NCI-H82 (cell line): ENCODE results near the gene MSL3B.

Experiments
- DNase-seq: peaks from one replicate; lab custom pipeline; 2025; lab: John Stamatoyannopoulos, UW

MSL3B gene

DNA sequence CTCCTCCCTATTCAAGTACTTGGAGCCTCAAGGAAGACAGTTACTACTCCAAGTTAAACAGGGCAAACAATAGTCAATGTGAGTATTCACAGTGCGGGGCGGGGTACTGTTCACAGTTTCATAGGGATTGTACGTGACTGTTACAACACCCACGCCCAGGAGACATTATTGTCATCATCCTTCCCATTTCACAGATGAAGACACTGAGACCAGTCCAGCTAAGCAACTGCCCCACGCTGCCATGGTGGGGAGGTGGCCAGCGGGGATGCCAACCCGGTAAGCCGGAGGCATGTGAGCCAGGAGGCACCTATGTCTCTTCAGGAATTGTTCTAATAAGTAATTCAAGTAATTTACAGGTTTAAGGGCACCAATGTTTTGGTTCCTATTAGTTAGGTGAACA is 14.8 kb downstream of the MSL3B start:
- no peak for DNase-seq

- DNase-seq = no peak
These were observed 16.1 kb downstream of the MSL3B start for GRCh38 chr2:233852056-233852455.

GRCh38 chr2:233851169-233851568 is 17.0 kb downstream of the MSL3B start:
- DNase-seq = no peak

GRCh38 chr2:233850745-233851144 is 17.4 kb downstream of the MSL3B start:
- DNase-seq = no peak

- no peak for DNase-seq
These were observed 18.4 kb downstream of the MSL3B start for GRCh38 chr2:233849607-233850271.

DNA sequence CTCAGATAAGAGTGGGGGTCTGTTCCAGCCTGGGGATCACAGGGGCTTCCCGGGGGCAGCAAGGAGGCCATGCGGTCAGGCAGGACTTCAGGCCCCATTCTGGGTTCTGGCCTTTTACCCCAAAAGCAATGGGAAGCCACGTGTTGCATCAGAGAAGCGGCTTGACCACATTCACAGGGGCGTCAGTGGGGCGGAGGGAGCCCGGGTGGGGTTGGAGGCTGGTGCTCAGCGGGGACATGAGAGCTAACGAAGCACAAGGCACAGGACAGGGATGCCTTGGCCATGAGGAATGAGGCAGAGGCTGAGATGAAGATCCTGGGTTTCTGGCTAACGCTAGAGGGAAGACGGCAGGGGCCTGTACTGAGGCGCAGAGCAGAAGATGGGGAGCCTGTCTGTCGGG is 19.9 kb downstream of the MSL3B start:
- no peak for DNase-seq

DNA sequence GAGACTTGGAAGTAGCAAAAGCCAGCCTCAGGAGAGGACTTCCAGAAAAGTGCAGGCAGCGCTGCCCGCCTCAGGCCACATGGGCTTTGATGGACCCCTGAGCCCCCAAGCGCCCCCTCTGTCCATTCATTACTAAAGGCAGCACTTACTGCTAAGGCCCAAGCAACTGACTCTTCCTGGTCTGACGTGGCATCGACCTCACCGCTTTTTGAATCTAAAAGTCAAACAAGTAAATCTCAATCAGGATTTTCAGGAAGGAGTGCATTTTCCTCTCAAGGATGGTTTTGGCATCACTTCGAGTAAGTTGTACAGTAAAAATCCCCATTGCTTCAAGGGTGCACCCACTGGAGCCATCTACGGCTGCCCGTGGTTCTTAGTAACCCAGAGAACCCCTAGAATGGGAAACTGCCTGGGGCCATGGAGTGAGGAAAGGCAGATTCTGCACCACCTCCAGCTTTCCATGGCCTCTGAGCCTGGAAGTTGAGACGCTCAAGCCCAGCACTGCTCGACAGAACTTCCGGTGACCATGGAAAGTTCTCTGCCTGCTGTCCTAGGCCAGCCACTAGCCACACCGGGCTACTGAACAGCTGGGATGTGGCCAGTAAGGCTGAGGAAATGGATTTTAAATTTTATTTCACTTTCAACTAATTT is 20.8 kb downstream of the MSL3B start:
- DNase-seq = no peak

GRCh38 chr2:233846387-233847247 is 21.6 kb downstream of the MSL3B start:
- DNase-seq = no peak

- no peak for DNase-seq
These were observed 22.7 kb downstream of the MSL3B start for GRCh38 chr2:233845301-233846060.

DNA sequence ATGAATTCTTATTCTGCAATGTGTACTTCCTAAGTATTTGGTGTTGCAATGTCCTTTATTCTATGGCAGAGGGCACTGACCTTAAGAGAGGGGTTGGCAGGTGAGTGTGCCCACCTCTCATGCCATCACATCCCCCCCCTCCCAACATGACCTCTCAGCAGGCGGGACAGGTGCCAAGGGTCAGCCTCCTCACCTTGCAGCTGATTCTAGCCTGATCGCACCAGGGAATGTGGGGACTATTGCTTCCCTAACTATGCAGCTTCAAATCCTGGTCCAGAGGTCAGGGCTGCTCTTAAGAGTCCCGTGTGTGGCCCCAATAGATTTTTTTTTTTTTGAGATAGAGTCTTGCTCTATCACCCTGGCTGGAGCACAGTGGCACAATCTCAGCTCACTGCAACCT is 23.4 kb downstream of the MSL3B start:
- no peak for DNase-seq

DNA sequence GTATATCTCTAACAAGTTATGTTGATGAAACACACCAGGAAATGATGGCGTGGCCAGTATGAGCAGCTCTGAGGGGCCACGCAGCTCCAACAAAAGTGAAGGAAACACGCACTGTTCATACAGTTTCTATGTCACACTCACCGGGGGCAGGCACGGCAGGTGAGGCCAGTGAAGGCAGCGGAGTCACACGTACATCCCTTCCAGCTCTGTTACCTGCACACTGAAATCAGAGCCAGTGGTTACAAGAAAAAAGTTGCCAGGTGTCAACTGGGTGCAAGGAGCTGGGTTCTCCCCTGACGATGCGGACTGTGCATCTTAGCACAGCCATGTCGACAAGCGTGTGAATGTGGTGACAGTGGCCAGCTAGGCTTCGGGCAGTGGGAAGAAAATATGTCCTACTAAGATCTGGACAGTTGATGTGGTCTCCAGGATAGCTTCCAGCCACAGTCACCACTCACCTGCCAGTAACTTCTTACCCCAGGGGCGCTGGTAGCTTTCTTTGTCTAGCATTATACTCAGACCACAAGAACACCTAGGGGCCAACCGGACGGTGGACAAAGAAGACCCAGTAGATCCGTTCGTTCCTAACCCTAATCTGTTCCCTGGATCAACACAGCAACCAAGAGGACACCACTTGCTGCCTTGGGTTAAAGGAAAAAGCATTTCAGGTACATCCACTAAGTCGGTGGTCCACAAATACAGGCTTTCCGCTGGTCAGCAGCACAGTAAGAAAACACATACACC is 23.9 kb downstream of the MSL3B start:
- no peak for DNase-seq

DNA sequence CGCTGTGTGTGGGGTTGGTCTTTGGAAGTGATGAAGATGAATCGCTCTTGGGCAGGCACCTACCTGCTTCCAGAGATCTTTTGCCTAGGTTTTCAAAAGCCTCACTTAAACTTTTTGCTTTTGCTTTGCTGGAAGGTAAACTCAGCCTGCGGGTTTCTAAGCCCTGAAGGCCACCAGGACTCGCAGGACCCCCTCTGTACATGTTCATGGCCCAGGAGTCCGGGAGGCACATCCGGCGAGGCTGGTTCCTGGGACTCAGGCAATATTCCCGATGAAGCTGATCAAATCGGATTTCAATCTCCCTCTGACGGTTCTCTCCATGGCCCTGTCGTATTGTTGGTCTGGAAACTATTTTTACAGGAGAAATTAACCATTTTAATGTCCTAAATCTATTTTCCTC is 27.0 kb downstream of the MSL3B start:
- no peak for DNase-seq

GRCh38 chr2:233840520-233840919 is 27.7 kb downstream of the MSL3B start:
- no peak for DNase-seq

DNA sequence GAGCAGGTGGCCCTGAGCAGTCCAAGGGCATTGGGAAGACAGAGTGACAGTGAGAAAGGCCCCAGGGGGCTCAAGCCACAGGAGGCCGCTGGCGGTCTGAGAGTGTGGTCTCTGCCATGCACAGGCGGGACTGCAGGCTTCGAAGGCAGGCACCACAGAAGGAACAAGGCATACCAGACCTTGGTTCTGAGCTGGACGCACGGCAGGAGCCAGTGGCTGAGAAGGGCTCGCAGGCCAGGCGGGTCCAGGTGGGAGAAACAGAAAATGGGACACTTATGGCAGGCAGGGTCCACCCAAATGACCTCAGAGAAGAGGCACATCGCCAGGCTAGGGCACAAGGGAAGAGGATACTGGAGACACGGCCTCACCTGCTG is 28.8 kb downstream of the MSL3B start:
- DNase-seq = no peak

GRCh38 chr2:233838726-233839446 is 29.3 kb downstream of the MSL3B start:
- no peak for DNase-seq

GRCh38 chr2:233838251-233838650 is 29.9 kb downstream of the MSL3B start:
- no peak for DNase-seq

DNA sequence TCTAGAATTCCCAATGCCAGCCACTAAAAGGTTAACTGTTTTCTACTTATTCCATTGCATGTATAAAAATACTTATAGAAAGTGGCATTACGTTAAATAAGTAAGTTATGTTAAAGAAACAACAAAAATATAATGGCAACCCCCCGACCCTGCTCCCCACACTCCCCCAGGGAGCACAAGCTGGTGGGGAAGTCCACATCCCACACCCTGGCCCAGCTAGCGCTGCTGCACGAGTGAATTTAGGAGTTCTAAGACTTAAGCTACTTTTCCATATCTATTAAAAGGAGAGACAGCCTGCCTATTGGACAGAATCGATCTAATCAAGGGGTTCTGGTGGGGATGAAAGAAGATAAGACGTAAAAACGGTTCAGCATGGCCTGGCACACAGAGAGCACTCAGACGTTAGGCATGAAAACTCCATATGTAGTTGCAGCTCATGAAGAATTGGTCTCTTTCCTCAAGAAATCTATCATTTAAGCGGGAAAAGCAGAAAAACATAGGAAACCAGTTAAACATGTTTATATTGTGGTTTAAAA is 30.4 kb downstream of the MSL3B start:
- no peak for DNase-seq

GRCh38 chr2:233836359-233836758 is 31.8 kb downstream of the MSL3B start:
- DNase-seq = no peak

- peak; percentile 24 for DNase-seq
These were observed 32.7 kb downstream of the MSL3B start for GRCh38 chr2:233835230-233836186.
